DMS153 (cell line): Measurements from ENCODE around the gene HEPN1.

Experiments
- DNase-seq: peaks from one replicate; lab custom pipeline; 2025; lab: John Stamatoyannopoulos, UW

The HEPN1 gene

DNA sequence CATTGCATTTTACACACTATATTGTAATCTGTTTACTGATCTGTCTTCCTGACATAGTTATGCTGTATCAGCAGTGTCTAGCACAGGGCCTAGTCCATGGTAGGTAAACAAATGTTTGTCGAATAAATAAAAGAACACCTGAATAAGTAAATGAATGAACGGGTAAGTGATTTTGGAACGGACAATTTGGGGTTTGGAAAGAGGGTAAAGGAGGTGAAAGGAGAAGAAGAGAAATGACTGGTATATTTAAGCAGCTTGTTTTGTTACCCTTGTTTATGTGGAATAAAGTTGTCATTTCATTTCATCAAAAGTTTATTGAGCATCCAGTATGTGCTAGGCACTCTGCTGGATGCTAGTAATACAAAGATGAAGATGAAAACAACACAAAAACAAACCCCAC lies at the start of gene HEPN1:
HEPN1 (plus strand) TSS at position 301 of the 400 bp plus-strand sequence.
- DNase-seq, result no peak

GRCh38 chr11:124869331-124869730 lies 49.7 kb upstream of the HEPN1 start:
- no peak for DNase-seq

- no peak for DNase-seq
Measured at GRCh38 chr11:124869856-124870387, 49.1 kb upstream of the HEPN1 start.

- no peak for DNase-seq
Measured at GRCh38 chr11:124870430-124870829, 48.6 kb upstream of the HEPN1 start.

DNA sequence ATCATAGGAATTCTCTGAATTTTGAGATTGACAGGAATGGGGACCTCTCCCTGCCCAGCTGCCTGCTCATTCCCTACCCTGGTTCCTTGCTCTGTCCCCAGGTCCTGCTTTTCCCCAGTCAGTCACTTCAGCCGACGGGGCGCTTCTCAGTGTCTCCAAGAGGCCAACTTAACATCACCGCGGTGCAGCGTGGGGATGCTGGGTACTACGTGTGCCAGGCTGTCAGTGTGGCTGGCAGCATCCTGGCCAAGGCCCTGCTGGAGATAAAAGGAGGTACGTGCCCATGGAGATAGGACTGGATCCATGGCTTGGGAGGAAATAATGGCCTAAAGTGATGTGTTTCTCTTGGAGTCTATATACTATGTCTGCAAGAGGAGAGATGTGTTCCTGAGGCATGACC lies 46.8 kb upstream of the HEPN1 start:
- DNase-seq, result no peak

- DNase-seq, result no peak
Measured at GRCh38 chr11:124872741-124873140, 46.3 kb upstream of the HEPN1 start.

GRCh38 chr11:124873951-124874350 lies 45.1 kb upstream of the HEPN1 start:
- DNase-seq, result no peak

- no peak for DNase-seq
Measured at GRCh38 chr11:124874571-124875255, 44.3 kb upstream of the HEPN1 start.

DNA sequence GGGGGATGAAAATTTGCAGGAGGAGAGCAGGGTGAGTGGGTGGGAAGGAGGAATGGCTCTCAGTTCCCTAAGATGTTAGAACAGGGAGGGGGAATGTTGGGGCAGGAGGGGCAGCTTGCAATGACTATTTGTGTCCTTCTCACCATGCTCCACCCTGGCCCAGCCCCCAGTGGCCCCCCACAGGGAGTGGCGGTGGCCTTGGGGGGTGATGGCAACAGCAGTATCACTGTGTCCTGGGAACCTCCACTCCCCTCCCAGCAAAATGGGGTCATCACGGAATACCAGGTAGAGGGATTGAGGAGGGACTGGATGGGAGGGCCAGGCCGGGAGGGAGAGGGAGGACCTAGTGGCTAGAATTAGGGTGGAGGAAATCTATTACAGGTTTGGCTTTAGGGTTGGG lies 43.6 kb upstream of the HEPN1 start:
- DNase-seq, result no peak

DNA sequence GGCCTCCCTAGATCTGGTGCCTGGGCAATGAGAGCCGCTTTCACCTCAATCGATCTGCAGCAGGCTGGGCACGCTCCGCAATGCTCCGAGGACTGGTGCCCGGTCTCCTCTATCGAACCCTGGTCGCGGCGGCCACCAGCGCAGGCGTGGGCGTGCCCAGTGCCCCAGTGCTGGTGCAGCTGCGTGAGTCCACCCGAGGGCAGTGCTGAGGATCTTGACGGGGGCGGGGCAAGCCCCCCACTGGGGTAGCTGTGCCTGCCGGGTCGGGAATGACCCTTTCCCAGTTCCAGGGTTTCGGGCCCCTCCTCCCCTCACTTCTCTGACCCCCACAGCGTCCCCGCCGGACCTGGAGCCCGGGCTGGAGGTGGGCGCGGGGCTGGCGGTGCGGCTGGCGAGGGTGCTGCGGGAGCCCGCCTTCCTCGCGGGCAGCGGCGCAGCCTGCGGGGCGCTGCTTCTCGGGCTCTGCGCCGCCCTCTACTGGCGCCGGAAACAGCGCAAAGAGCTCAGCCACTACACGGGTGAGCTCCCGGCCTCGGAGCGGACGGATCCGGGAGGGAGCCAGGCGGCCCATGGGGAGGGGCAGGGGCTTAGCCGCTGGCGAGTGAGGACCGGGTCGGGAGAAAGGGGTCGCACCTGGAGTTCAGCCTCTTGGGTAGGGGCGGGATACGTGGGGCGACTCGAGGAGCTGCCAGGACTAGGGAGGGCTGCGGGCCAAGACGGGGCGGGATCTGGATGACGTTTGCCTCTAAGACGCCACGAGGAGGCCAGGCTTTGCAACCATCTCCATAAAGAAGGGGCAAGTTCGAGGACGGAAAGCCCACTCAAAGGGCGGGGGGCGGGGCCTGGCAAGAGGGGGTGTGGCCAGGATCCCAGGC lies 42.9 kb upstream of the HEPN1 start:
- DNase-seq, result peak; percentile 52

- no peak for DNase-seq
Measured at GRCh38 chr11:124876818-124877630, 42.0 kb upstream of the HEPN1 start.

DNA sequence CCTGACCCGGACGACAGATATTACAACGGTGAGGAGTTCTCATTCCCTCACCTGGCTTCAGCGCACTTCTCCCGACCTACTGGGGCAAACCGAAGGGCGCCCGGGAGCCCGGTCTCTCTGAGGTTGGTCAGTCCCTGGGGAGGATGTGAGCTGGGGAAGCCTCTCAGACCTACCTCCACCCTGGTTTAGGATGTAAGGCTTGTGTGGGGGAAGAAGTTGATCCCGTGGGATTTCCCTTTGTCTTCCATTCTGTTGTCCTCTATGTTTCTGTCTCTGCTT lies 41.5 kb upstream of the HEPN1 start:
- DNase-seq, result no peak

GRCh38 chr11:124877910-124878758 lies 40.9 kb upstream of the HEPN1 start:
- no peak for DNase-seq

- DNase-seq, result no peak
Measured at GRCh38 chr11:124878759-124879492, 40.1 kb upstream of the HEPN1 start.

DNA sequence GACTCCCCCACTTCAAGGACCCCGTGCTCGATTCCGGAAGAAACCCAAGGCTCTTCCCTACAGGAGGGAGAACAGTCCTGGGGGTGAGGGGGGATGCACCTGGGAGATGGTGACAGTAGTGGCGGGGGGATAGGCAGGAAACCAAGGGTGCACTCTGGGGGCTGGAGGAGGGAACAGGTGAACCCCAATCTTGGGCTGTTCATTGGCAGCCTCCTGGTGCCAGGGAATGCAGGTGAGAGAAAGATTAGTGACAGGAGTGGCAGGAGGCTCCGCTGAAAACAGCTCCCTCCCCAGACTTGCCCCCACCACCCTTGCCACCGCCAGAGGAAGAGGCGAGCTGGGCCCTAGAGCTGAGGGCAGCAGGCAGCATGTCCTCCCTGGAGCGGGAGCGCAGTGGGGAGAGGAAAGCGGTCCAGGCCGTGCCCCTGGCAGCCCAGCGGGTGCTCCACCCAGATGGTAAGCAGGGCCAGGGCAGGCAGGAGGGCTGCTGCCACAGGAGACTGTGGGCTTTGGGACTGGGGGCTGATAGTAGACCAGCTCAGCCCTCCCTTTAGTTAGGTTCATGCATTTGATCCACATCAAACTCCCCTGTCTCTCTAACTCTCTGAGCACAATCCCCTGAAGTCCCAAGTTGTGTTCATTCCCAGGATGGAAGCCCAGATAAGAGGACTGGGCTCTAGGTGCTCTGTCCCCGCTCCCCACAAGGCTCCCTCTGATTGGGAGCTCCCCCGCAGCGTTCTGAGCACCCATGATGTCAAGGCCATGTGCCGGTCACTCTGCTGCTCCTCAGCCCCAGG lies 39.4 kb upstream of the HEPN1 start:
- no peak for DNase-seq

DNA sequence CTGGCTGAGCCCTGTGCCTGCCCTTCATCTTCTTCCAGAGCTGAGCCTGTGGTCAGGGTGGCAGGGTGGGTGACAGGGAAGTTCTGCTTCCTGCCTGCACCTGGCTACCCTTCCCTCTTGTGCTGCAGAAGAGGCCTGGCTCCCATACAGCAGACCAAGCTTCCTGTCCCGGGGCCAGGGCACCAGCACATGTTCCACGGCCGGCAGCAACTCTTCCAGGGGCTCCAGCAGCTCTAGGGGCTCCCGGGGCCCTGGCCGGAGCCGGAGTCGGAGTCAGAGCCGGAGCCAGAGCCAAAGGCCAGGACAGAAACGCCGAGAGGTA lies 38.8 kb upstream of the HEPN1 start:
- no peak for DNase-seq

DNA sequence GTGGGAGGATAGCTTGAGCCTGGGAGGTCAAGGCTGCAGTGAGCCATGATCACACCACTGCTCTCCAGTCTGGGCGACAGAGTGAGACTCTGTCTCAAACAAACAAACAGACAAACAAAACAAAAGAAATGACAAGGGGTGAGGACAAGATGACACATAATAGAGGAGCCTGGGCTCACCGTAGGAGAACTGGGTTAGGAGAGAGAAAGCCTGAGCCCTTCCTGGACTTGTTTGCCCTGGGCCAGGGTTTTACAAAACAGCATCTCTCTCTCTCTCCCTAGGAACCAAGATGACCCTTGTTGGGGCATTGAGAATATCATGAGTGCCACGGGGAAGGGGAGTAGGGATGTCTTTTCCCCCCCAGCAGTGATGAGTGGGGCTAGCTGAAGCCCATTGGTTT lies 38.1 kb upstream of the HEPN1 start:
- DNase-seq, result no peak

DNA sequence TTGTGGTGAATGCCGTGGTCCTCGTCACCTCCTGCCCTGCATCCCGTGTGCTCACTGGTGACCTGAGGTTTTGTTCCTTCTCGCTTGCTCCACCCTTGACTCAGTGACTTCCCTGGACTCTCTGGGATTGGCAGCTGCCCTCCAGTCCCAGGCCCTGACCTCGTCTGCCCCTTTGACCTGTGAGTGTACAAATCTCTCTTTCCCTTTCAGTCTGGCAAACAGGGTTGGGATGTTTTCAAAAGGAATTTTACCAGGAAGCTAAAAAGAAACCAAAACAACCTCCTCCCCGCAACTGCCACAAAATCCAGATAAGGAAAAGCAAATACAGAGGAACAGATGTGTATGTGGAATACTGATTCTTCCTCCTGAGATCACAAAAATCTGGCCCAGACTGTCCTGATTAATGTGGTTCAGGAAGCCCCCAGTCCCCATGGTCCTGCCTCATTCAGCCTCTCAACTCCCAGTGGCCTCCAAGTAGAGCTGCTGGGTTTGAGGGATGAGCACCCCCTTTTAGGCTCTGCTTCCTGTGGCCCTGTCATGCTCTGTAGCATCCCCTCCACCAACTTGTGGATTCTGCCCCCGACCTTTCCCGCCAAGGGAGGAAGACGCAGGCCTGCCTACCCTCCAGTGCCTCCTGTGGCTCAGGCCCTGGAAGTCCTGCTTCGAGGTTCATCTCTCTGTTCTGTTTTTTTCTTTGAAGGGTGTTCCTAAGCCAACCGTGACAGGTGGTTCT lies 36.5 kb upstream of the HEPN1 start:
- no peak for DNase-seq

- no peak for DNase-seq
Measured at GRCh38 chr11:124884340-124884739, 34.7 kb upstream of the HEPN1 start.
